AG10803 (cell line): ENCODE results near the gene HLA-DRB1.

Source experiments
- DNase-seq: peaks from one replicate; pipeline ENCODE4 v3.0.0; 2010; ENCODE audit warnings: low read depth
- H3K4me3 ChIP-seq: 2 replicates; pipeline ENCODE4 v1.5.1; 2011; ENCODE audit warnings: mild to moderate bottlenecking, low read length, control low read depth
- TF ChIP-seq, protein P1 (sequence below): conservative IDR thresholded peaks from 2 replicates; pipeline ENCODE4 v1.5.1; 2011; ENCODE audit warnings: mild to moderate bottlenecking, low read length, control low read depth, inconsistent platforms

Gene HLA-DRB1

GRCh38 chr6:32576250-32576649 is 13.4 kb downstream of the HLA-DRB1 start:
- H3K4me3 ChIP-seq, result no peak overlapping the region
- DNase-seq, result no peak
- TF ChIP-seq, protein P1, sequence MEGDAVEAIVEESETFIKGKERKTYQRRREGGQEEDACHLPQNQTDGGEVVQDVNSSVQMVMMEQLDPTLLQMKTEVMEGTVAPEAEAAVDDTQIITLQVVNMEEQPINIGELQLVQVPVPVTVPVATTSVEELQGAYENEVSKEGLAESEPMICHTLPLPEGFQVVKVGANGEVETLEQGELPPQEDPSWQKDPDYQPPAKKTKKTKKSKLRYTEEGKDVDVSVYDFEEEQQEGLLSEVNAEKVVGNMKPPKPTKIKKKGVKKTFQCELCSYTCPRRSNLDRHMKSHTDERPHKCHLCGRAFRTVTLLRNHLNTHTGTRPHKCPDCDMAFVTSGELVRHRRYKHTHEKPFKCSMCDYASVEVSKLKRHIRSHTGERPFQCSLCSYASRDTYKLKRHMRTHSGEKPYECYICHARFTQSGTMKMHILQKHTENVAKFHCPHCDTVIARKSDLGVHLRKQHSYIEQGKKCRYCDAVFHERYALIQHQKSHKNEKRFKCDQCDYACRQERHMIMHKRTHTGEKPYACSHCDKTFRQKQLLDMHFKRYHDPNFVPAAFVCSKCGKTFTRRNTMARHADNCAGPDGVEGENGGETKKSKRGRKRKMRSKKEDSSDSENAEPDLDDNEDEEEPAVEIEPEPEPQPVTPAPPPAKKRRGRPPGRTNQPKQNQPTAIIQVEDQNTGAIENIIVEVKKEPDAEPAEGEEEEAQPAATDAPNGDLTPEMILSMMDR, result no peak

GRCh38 chr6:32570363-32570905 is 19.2 kb downstream of the HLA-DRB1 start:
- no peak for DNase-seq
- H3K4me3 ChIP-seq, result no peak overlapping the region
- TF ChIP-seq, protein P1, result no peak

DNA sequence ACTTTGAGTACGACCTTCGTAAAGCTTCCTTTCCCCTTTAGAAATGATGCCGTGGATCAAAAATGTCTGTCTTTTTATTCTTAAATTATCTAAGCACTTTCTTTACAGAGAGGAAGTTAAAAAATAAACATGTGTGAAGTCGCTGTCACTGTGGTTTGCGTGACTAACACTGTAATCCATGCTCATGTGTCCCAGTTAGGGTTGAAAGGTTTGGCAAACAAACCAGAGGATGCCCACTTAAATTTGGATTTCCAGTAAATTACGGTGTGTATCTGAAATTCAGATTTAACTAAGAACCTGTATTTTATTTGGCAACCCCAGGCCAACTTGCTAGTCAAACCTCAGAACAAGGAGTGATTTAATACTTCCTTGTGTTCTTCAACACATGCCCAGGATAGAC is 21.1 kb downstream of the HLA-DRB1 start:
- TF ChIP-seq, protein P1, result no peak
- no peak for DNase-seq
- no peak overlapping the region for H3K4me3 ChIP-seq

DNA sequence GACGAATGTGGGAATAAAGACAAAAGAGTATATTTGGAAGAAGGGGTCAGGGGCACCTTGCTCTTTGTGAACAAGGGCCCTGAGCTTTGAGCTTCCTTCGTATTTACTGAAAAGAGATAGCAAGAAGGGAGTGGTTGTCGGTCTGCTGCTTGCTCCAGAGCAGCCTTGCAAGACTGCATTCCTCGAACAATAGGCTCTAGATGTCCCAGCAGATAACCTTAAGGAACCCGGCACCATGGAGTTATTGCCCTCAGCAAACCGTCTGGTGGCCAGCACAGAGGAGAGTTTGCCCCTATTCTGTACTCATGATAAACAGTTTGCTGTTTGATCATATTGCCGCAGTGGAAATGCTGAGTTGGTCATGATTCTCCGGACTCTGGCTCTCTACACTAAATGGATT is 22.7 kb downstream of the HLA-DRB1 start:
- no peak for DNase-seq

DNA sequence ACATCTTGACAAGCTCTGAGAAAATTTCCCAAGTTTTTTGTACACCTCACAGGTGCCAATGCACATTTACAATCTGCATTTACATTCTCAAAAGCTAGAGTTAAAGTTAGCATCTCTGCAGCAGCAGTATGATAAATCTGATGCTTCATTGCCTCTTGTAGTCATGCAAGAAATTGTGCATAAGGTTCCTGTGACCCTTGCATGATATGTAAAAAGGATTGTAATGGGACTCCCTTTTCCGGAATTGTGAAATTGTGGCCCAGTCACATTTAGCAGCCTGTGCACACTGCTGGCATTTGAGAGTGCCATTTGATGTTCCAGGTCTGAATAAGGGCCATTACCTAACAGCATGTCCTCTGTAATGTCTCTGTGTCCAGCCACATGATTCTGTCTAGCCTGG is 24.1 kb downstream of the HLA-DRB1 start:
- DNase-seq, result no peak
- no peak overlapping the region for H3K4me3 ChIP-seq
- TF ChIP-seq, protein P1, result no peak

More for the DNA sequence above, 22.7 kb downstream of the HLA-DRB1 start:
- TF ChIP-seq, protein P1, result no peak
- no peak overlapping the region for H3K4me3 ChIP-seq

GRCh38 chr6:32562940-32563339 is 26.7 kb downstream of the HLA-DRB1 start:
- TF ChIP-seq, protein P1, result no peak
- H3K4me3 ChIP-seq, result no peak overlapping the region
- DNase-seq, result no peak

GRCh38 chr6:32559747-32560146 is 29.9 kb downstream of the HLA-DRB1 start:
- TF ChIP-seq, protein P1, result no peak
- no peak for DNase-seq
- H3K4me3 ChIP-seq, result no peak overlapping the region
